Right atrium auricular region (tissue), 2 donors: Measurements from ENCODE around the gene NIPBL. TPM values are rescaled to one million over a fixed set of nuclear protein-coding genes. Genes with fewer than 3 reads are reported as not detected.

Experiments
- DNase-seq: peaks from one replicate; pipeline ENCODE4 v3.0.0-alpha.2; 2019; ENCODE audit warnings: low spot score
- H3K27ac ChIP-seq, 2 donors: fragments of 200-600 bp; sonication (generic); 1 replicate in 1 of 2; 2 replicates in 1 of 2; pipeline ENCODE4 v1.5.1; 2016 to 2019
- H3K27me3 ChIP-seq, 2 donors: fragments of 200-600 bp; sonication (generic); one replicate each; pipeline versions ENCODE4 v1.5.1 to v1.6.0; 2017 to 2019
- H3K36me3 ChIP-seq: fragments of 200-600 bp; sonication (generic); one replicate; pipeline ENCODE4 v1.5.1; 2016
- H3K4me1 ChIP-seq, 2 donors: fragments of 200-600 bp; sonication (generic); one replicate each; pipeline versions ENCODE4 v1.5.1 to v1.6.0; 2017 to 2019
- H3K4me3 ChIP-seq, 2 donors: fragments of 200-600 bp; sonication (generic); 1 replicate in 1 of 2; 2 replicates in 1 of 2; pipeline ENCODE4 v1.5.1; 2017 to 2019; ENCODE audit warnings: mild to moderate bottlenecking in 1 of 2, moderate library complexity in 1 of 2
- H3K9me3 ChIP-seq, 2 donors: fragments of 200-600 bp; sonication (generic); one replicate each; pipeline ENCODE4 v1.5.1; 2019
- total RNA-seq, 2 donors: library from RNA; depleted of rRNA; stranded (reverse); fragments of >200 nt; gene quantifications; one replicate each; pipeline ENCODE4 v1.1.0, GENCODE V29; 2016
- TF ChIP-seq, protein P1 (sequence below), 2 donors: fragments of 200-600 bp; sonication (generic); IDR thresholded peaks; one replicate each; pipeline ENCODE4 v1.5.1; 2019; ENCODE audit warnings: antibody characterized with exemption in 2 of 2

Gene NIPBL
- total RNA-seq, 2 donors from 2014 or later: 32.3 to 43.1 TPM

DNA sequence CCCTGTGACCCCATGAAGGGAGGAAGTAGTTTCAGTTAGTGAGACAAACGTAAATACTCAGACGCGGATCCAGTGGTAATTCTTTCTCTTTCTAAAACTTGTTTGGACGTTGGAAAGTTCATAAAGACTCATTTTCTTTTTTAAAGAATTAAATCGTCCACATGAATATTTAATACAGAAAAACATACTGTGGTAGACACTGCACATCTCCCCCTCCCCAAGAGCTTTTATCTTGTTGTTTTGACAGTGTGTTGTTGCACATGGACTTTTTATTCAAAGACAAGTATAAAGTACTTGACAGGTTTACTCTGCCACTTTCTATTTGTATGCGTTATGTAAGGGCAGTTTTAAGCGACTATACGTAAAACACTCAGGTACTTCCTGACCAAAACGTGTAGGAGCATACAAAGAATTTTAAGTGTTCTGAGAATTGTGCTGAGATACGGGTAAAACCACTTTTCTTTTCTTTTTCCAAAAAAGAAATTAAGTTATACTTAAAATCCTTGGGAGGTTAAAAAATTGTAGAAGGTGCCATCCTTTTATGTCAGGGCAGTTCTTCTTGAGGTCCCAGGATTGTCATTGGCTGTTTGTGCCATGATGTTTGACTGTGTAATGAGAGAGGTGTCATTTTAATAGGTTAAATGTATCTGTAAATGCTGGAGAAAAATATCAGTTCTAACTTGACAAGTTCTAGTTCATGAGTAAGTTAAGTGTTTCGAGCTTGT lies 1.3 kb downstream of the NIPBL start:
- TF ChIP-seq, protein P1, sequence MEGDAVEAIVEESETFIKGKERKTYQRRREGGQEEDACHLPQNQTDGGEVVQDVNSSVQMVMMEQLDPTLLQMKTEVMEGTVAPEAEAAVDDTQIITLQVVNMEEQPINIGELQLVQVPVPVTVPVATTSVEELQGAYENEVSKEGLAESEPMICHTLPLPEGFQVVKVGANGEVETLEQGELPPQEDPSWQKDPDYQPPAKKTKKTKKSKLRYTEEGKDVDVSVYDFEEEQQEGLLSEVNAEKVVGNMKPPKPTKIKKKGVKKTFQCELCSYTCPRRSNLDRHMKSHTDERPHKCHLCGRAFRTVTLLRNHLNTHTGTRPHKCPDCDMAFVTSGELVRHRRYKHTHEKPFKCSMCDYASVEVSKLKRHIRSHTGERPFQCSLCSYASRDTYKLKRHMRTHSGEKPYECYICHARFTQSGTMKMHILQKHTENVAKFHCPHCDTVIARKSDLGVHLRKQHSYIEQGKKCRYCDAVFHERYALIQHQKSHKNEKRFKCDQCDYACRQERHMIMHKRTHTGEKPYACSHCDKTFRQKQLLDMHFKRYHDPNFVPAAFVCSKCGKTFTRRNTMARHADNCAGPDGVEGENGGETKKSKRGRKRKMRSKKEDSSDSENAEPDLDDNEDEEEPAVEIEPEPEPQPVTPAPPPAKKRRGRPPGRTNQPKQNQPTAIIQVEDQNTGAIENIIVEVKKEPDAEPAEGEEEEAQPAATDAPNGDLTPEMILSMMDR (IDR thresholded peaks at IDR 0.05): no peak
- peak overlapping the region; percentile 69 to 98 for H3K4me3 ChIP-seq
- peaks cover 0 to 59% of the 10 kb centered on the region in 2 donors for H3K4me1 ChIP-seq

DNA sequence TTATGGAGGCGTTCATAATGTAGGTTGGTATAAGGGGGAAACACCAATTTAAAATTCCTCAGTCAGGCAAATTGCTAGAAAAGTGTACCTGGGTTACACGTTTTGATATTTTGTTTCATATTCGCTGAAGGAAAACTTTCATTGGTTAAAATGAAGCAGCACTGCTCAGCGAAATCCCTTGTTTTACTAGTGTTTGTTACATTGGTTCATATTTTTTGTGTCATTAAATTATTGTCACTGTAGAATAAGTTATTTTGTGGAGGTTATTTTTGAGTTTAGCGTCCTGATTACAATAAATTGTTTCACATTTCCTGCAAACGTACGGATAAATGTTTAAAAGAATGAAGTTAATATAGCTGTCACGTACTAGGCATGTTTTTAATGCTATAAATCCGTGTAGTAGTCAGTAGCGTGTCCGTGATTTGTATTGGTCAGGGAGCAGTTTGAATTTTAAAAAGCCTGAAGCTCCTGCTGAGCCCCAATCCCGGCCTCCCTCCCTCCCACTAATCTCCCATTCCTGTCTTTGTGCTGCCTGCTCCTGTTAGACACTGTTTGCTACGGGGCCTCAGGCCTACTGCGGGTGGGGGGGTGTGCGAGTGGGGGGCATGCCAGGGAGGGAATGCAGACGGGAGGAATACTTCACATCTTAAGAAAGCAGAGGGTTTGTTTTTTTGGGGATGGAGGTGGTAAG lies 2.0 kb downstream of the NIPBL start:
- TF ChIP-seq, protein P1 (IDR thresholded peaks at IDR 0.05): no peak
- Histone ChIP-seq H3K36me3 (no peaks in the 10 kb centered on the region), H3K27ac (peak overlapping the region; percentile 99), H3K4me3 (peak overlapping the region; percentile 69 to 98), H3K4me1 (peaks cover 0 to 57% of the 10 kb centered on the region in 2 donors), H3K27me3 (no peaks in the 10 kb centered on the region), H3K9me3 (no peaks in the 10 kb centered on the region)
- DNase-seq: no peak

More for the DNA sequence above, 1.3 kb downstream of the NIPBL start:
- Histone ChIP-seq H3K27me3 (no peaks in the 10 kb centered on the region), H3K36me3 (no peaks in the 10 kb centered on the region), H3K9me3 (no peaks in the 10 kb centered on the region), H3K27ac (peak overlapping the region; percentile 99)
- no peak for DNase-seq

DNA sequence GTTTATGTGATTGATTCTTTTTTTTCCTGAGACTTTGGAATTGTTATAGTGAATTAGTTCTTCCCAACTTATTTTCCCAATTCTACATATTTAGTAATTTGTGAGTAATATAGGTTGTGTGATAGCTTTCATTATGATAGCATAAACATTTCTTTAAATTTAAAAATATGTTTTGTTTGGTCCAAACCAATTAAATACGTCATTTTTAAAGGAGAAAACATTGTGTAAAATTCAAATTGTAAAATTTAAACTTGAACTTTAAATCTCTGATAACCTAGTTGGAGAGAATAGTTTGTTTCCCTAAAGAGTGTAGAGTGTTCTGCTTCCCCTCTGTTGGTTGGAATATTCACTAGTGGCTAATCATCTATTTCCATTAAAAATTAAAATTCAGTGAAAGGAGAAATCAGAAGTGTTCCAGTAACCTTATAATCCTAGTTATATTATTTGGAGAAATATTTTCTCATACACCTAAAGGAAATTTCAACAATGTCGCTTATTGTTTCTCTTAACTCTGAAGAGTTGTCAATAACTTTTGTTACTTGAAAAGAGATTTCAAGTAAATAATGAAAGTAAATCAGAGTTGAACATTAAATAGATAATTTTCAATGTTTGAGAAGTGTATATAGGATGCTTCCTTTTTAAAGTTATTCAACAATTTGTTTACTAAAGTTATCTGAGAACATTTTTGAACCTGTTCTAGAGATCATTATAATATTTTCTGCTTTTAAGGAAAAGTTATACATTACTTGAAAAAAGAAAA lies 2.9 kb downstream of the NIPBL start:
- Histone ChIP-seq H3K4me3 (peak overlapping the region; percentile 69 to 98), H3K27ac (peak overlapping the region; percentile 99), H3K27me3 (no peaks in the 10 kb centered on the region), H3K9me3 (no peaks in the 10 kb centered on the region), H3K4me1 (peaks cover 0 to 48% of the 10 kb centered on the region in 2 donors), H3K36me3 (no peaks in the 10 kb centered on the region)
- no peak for DNase-seq
- TF ChIP-seq, protein P1 (IDR thresholded peaks at IDR 0.05): no peak

DNA sequence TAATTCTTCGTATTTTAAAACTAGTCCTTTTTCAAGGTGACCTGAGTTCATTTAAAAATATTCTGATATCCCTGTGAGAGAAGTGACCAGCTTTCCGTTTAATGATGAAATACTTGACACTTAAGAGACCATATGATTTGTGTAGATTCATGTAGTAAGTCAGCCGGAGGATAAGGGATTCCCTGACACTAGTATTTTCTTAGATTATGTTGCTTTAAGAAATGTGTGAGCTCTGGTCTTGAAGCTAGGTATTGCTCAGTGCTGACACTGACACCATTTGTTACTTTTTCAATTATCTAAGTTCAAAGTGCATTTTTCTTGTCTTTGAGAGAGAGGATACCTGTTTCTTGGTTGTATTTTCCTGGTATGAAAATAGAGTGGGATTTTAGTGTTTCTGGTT lies 4.2 kb downstream of the NIPBL start:
- TF ChIP-seq, protein P1 (IDR thresholded peaks at IDR 0.05): no peak
- Histone ChIP-seq H3K4me1 (peaks cover 0 to 49% of the 10 kb centered on the region in 2 donors), H3K4me3 (peak overlapping the region in 1 of 2 donors; percentile 1), H3K36me3 (peaks cover 3% of the 10 kb centered on the region), H3K27ac (no peak overlapping the region), H3K9me3 (no peaks in the 10 kb centered on the region), H3K27me3 (no peaks in the 10 kb centered on the region)
- DNase-seq: no peak

DNA sequence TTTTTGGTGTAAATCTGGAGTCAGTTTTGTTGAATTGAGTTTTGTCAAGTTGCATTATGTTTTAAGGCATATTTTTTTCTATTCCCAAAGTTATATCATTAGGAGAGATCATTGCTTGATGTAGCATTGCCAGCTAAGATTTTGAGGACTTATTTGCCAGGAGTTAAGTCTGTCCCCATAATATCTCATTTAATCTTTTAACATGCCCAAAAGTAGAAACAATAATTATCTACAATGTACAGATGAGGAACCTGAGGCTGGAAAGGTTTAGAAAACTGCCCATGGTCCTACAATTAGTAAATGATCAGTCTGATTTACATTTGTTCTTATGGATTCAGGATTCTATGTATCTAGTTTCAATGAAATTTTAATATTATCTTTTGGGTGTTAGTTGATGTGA lies 4.7 kb downstream of the NIPBL start:
- TF ChIP-seq, protein P1 (IDR thresholded peaks at IDR 0.05): no peak
- Histone ChIP-seq H3K9me3 (no peaks in the 10 kb centered on the region), H3K4me1 (peaks cover 0 to 50% of the 10 kb centered on the region in 2 donors), H3K27me3 (no peaks in the 10 kb centered on the region), H3K27ac (no peak overlapping the region), H3K4me3 (no peak overlapping the region), H3K36me3 (peaks cover 4% of the 10 kb centered on the region)
- no peak for DNase-seq
